ENCODE results near the gene SFXN3. TPM values are rescaled to one million over a fixed set of nuclear protein-coding genes. Genes with fewer than 3 reads are reported as not detected.
A peak's percentile ranks its signal among the peaks of the same experiment; 100 is the strongest.

Gene SFXN3
- total and polyA plus RNA-seq, 2 donors, result 29.9 to 34.7 TPM

GRCh38 chr10:101042667-101043362 is 11.8 kb downstream of the SFXN3 start:
- Histone ChIP-seq H3K4me3 (ENCODE audit: low read depth, low read length) (peak overlapping the region; percentile 32), H3K27ac (ENCODE audit: low read depth) (peak overlapping the region; percentile 93), H3K4me1 (ENCODE audit: insufficient read depth) (no peaks in the 10 kb centered on the region), H3K36me3 (ENCODE audit: insufficient read depth) (no peaks in the 10 kb centered on the region)
- DNase-seq (ENCODE audit: extremely low spot score), result peak; percentile 93
- whole genome bisulfite sequencing, result 3% methylated on average over 40 of the region's 40 CpGs

- Histone ChIP-seq H3K4me3 (ENCODE audit: low read depth, low read length) (peak overlapping the region; percentile 32), H3K27ac (ENCODE audit: low read depth) (peak overlapping the region; percentile 93), H3K4me1 (ENCODE audit: insufficient read depth) (no peaks in the 10 kb centered on the region), H3K36me3 (ENCODE audit: insufficient read depth) (no peaks in the 10 kb centered on the region)
- 21% methylated on average over 2 of the region's 2 CpGs for WGBS
- no peak for DNase-seq (ENCODE audit: extremely low spot score)
These were observed 12.3 kb downstream of the SFXN3 start for GRCh38 chr10:101043363-101043707.

- DNase-seq (ENCODE audit: extremely low spot score), result no peak
- Histone ChIP-seq H3K27ac (ENCODE audit: low read depth) (no peak overlapping the region), H3K36me3 (ENCODE audit: insufficient read depth) (no peaks in the 10 kb centered on the region), H3K4me1 (ENCODE audit: insufficient read depth) (no peaks in the 10 kb centered on the region), H3K4me3 (ENCODE audit: low read depth, low read length) (no peak overlapping the region)
- WGBS, result 82% methylated on average over 2 of the region's 2 CpGs
These were observed 13.1 kb downstream of the SFXN3 start for GRCh38 chr10:101044117-101044516.

- no peak for DNase-seq (ENCODE audit: extremely low spot score)
- 28% methylated on average over 25 of the region's 25 CpGs for WGBS
- no peaks in the 10 kb centered on the region for H3K36me3 ChIP-seq (ENCODE audit: insufficient read depth)
- no peak overlapping the region for H3K4me3 ChIP-seq (ENCODE audit: low read depth, low read length)
- H3K4me1 ChIP-seq (ENCODE audit: insufficient read depth), result peaks cover 1% of the 10 kb centered on the region
- H3K27ac ChIP-seq (ENCODE audit: low read depth), result no peak overlapping the region
These were observed 15.6 kb downstream of the SFXN3 start for GRCh38 chr10:101046332-101047238.

GRCh38 chr10:101047268-101047667 is 16.2 kb downstream of the SFXN3 start:
- no peak overlapping the region for H3K27ac ChIP-seq (ENCODE audit: low read depth)
- no peak for DNase-seq (ENCODE audit: extremely low spot score)
- no peaks in the 10 kb centered on the region for H3K36me3 ChIP-seq (ENCODE audit: insufficient read depth)
- no peak overlapping the region for H3K4me3 ChIP-seq (ENCODE audit: low read depth, low read length)
- 11% methylated on average over 16 of the region's 16 CpGs for WGBS
- H3K4me1 ChIP-seq (ENCODE audit: insufficient read depth), result peaks cover 1% of the 10 kb centered on the region

- H3K4me1 ChIP-seq (ENCODE audit: insufficient read depth), result peaks cover 1% of the 10 kb centered on the region
- no peak for DNase-seq (ENCODE audit: extremely low spot score)
- WGBS, result 10% methylated on average over 62 of the region's 62 CpGs
- H3K4me3 ChIP-seq (ENCODE audit: low read depth, low read length), result no peak overlapping the region
- no peaks in the 10 kb centered on the region for H3K36me3 ChIP-seq (ENCODE audit: insufficient read depth)
- no peak overlapping the region for H3K27ac ChIP-seq (ENCODE audit: low read depth)
These were observed 17.2 kb downstream of the SFXN3 start for GRCh38 chr10:101047961-101048892.

GRCh38 chr10:101050208-101051069 is 19.4 kb downstream of the SFXN3 start:
- H3K27ac ChIP-seq (ENCODE audit: low read depth), result no peak overlapping the region
- no peaks in the 10 kb centered on the region for H3K36me3 ChIP-seq (ENCODE audit: insufficient read depth)
- 11% methylated on average over 42 of the region's 42 CpGs for WGBS
- DNase-seq (ENCODE audit: extremely low spot score), result no peak
- H3K4me1 ChIP-seq (ENCODE audit: insufficient read depth), result peaks cover 1% of the 10 kb centered on the region
- no peak overlapping the region for H3K4me3 ChIP-seq (ENCODE audit: low read depth, low read length)

GRCh38 chr10:101052285-101052684 is 21.3 kb downstream of the SFXN3 start:
- Histone ChIP-seq H3K36me3 (ENCODE audit: insufficient read depth) (no peaks in the 10 kb centered on the region), H3K4me3 (ENCODE audit: low read depth, low read length) (no peak overlapping the region), H3K4me1 (ENCODE audit: insufficient read depth) (peaks cover 1% of the 10 kb centered on the region), H3K27ac (ENCODE audit: low read depth) (no peak overlapping the region)
- WGBS, result 77% methylated on average over 3 of the region's 3 CpGs
- DNase-seq (ENCODE audit: extremely low spot score), result no peak

- DNase-seq (ENCODE audit: extremely low spot score), result no peak
- Histone ChIP-seq H3K4me3 (ENCODE audit: low read depth, low read length) (no peak overlapping the region), H3K36me3 (ENCODE audit: insufficient read depth) (no peaks in the 10 kb centered on the region), H3K27ac (ENCODE audit: low read depth) (no peak overlapping the region), H3K4me1 (ENCODE audit: insufficient read depth) (peaks cover 1% of the 10 kb centered on the region)
These were observed 22.5 kb downstream of the SFXN3 start for GRCh38 chr10:101053516-101053915.

GRCh38 chr10:101054351-101054750 is 23.3 kb downstream of the SFXN3 start:
- peaks cover 1% of the 10 kb centered on the region for H3K4me1 ChIP-seq (ENCODE audit: insufficient read depth)
- H3K36me3 ChIP-seq (ENCODE audit: insufficient read depth), result no peaks in the 10 kb centered on the region
- no peak overlapping the region for H3K4me3 ChIP-seq (ENCODE audit: low read depth, low read length)
- no peak overlapping the region for H3K27ac ChIP-seq (ENCODE audit: low read depth)
- no peak for DNase-seq (ENCODE audit: extremely low spot score)
- WGBS, result 85% methylated on average over 1 of the region's 1 CpG

- Histone ChIP-seq H3K27ac (ENCODE audit: low read depth) (no peak overlapping the region), H3K36me3 (ENCODE audit: insufficient read depth) (no peaks in the 10 kb centered on the region), H3K4me3 (ENCODE audit: low read depth, low read length) (no peak overlapping the region), H3K4me1 (ENCODE audit: insufficient read depth) (peaks cover 1% of the 10 kb centered on the region)
- 89% methylated on average over 5 of the region's 5 CpGs for WGBS
- DNase-seq (ENCODE audit: extremely low spot score), result no peak
These were observed 23.8 kb downstream of the SFXN3 start for GRCh38 chr10:101054876-101055275.

- no peaks in the 10 kb centered on the region for H3K36me3 ChIP-seq (ENCODE audit: insufficient read depth)
- 88% methylated on average over 4 of the region's 4 CpGs for WGBS
- DNase-seq (ENCODE audit: extremely low spot score), result no peak
- H3K27ac ChIP-seq (ENCODE audit: low read depth), result no peak overlapping the region
- H3K4me1 ChIP-seq (ENCODE audit: insufficient read depth), result no peaks in the 10 kb centered on the region
- H3K4me3 ChIP-seq (ENCODE audit: low read depth, low read length), result no peak overlapping the region
These were observed 24.4 kb downstream of the SFXN3 start for GRCh38 chr10:101055411-101055810.

Data from urinary bladder (tissue), 4 donors.